ENCODE results near the gene PLEKHF1. TPM values are rescaled to one million over a fixed set of nuclear protein-coding genes. Genes with fewer than 3 reads are reported as not detected.

PLEKHF1 gene
- total and polyA plus RNA-seq, 8 donors = 2.1 to 9.3 (median 4.4) TPM

- peak in 2 of 4 donors; percentile 27 to 43 for ATAC-seq
- DNase-seq = peak in 1 of 6 donors; percentile 61
- intact Hi-C loops (cut with DNase I) = no loop called here
- no peak overlapping the region for H3K27ac ChIP-seq
- no peaks in the 10 kb centered on the region for H3K27me3 ChIP-seq
- no peak for FAIRE-seq
- no peaks in the 10 kb centered on the region for H3K9me3 ChIP-seq
- H3K36me3 ChIP-seq = peaks cover 0 to 7% (median 0%) of the 10 kb centered on the region in 3 donors
- no peak overlapping the region for H3K4me3 ChIP-seq
- no peak for TF ChIP-seq CTCF (IDR thresholded peaks at IDR 0.05)
- 74 to 81% methylated on average over 12 of the region's 12 CpGs for WGBS, 2 donors
- H3K4me1 ChIP-seq = no peaks in the 10 kb centered on the region
Measured at GRCh38 chr19:29680447-29680846, 15.2 kb downstream of the PLEKHF1 start.

- TF ChIP-seq CTCF (IDR thresholded peaks at IDR 0.05) = no peak
- no peak for FAIRE-seq
- 66 to 72% methylated on average over 6 to 7 of the region's 7 CpGs for WGBS, 2 donors
- DNase-seq = no peak
- no peak overlapping the region for H3K27ac ChIP-seq
- ATAC-seq = no peak
- no peaks in the 10 kb centered on the region for H3K9me3 ChIP-seq
- H3K27me3 ChIP-seq = no peaks in the 10 kb centered on the region
- H3K4me3 ChIP-seq = no peak overlapping the region
- H3K36me3 ChIP-seq = peaks cover 0 to 4% (median 0%) of the 10 kb centered on the region in 3 donors
- H3K4me1 ChIP-seq = no peaks in the 10 kb centered on the region
- intact Hi-C loops (cut with DNase I) = no loop called here
Measured at GRCh38 chr19:29680937-29681336, 15.7 kb downstream of the PLEKHF1 start.

GRCh38 chr19:29681422-29682235 is 16.4 kb downstream of the PLEKHF1 start:
- Histone ChIP-seq H3K36me3 (no peaks in the 10 kb centered on the region), H3K4me3 (no peak overlapping the region), H3K27ac (no peak overlapping the region), H3K4me1 (no peaks in the 10 kb centered on the region), H3K27me3 (no peaks in the 10 kb centered on the region), H3K9me3 (no peaks in the 10 kb centered on the region)
- 60 to 67% methylated on average over 13 of the region's 13 CpGs for WGBS, 2 donors
- intact Hi-C loops (cut with DNase I) = no loop called here
- TF ChIP-seq CTCF (IDR thresholded peaks at IDR 0.05) = no peak
- FAIRE-seq (no peak), ATAC-seq (peak in 1 of 4 donors; percentile 10), DNase-seq (peak in 1 of 6 donors; percentile 55)

- DNase-seq (no peak), ATAC-seq (no peak), FAIRE-seq (no peak)
- Histone ChIP-seq H3K36me3 (no peaks in the 10 kb centered on the region), H3K4me3 (no peak overlapping the region), H3K27ac (no peak overlapping the region), H3K9me3 (no peaks in the 10 kb centered on the region), H3K27me3 (no peaks in the 10 kb centered on the region), H3K4me1 (no peaks in the 10 kb centered on the region)
- no peak for TF ChIP-seq CTCF (IDR thresholded peaks at IDR 0.05)
- 48 to 59% methylated on average over 15 to 16 of the region's 16 CpGs for WGBS, 2 donors
- intact Hi-C loops (cut with DNase I) = no loop called here
Measured at GRCh38 chr19:29682236-29682895, 17.1 kb downstream of the PLEKHF1 start.

GRCh38 chr19:29683009-29683408 is 17.7 kb downstream of the PLEKHF1 start:
- no peak for FAIRE-seq
- ATAC-seq = no peak
- Histone ChIP-seq H3K36me3 (no peaks in the 10 kb centered on the region), H3K27ac (no peak overlapping the region), H3K4me1 (no peaks in the 10 kb centered on the region), H3K9me3 (no peaks in the 10 kb centered on the region), H3K4me3 (no peak overlapping the region), H3K27me3 (no peaks in the 10 kb centered on the region)
- no peak for DNase-seq
- 61 to 67% methylated on average over 10 of the region's 10 CpGs for WGBS, 2 donors
- no peak for TF ChIP-seq CTCF (IDR thresholded peaks at IDR 0.05)
- intact Hi-C loops (cut with DNase I) = no loop called here

Measured in pancreas (tissue), 10 donors.